Activated CD4-positive, alpha-beta T cell treated with anti-CD3 and anti-CD28 coated beads for 48 hours (primary cell): ENCODE measurements around the gene ZNF837.
A peak's percentile ranks its signal among the peaks of the same experiment; 100 is the strongest.
"Not testable (repeated sequence)": the region's sequence is repeated elsewhere in the genome, so short reads cannot be mapped to it uniquely, and the experiment has no call there.

Experiments used
- DNase-seq: peaks from one replicate; pipeline ENCODE4 v3.0.0-alpha.2; 2020

ZNF837 gene

GRCh38 chr19:58380662-58381459 lies at the start of gene ZNF837:
TSS of gene ZNF837 (minus strand) at chr19:58381030. CDS start at chr19:58369332, 11,698 bp downstream.
- peak; percentile 98 for DNase-seq

- no peak for DNase-seq
Measured at GRCh38 chr19:58429745-58430144, 48.9 kb upstream of the ZNF837 start.

GRCh38 chr19:58428617-58429016 lies 47.8 kb upstream of the ZNF837 start:
- no peak for DNase-seq

- DNase-seq: no peak
Measured at GRCh38 chr19:58417071-58417470, 36.2 kb upstream of the ZNF837 start.

DNA sequence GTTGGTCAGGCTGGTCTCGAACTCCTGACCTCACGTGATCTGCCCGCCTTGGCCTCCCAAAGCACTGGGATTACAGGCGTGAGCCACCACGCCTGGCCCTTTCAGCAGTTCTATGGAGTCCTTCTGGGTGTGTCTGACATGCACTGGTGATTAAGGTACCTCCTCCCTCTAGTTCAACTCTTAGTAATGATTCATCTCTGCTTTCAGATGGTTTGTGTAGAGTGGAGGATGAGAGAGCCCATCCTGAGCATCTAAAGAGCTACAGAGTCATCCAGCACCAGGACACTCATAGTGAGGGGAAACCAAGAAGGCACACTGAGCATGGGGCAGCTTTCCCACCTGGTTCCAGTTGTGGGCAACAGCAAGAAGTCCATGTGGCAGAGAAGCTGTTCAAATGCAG lies 35.8 kb upstream of the ZNF837 start:
- no peak for DNase-seq

DNA sequence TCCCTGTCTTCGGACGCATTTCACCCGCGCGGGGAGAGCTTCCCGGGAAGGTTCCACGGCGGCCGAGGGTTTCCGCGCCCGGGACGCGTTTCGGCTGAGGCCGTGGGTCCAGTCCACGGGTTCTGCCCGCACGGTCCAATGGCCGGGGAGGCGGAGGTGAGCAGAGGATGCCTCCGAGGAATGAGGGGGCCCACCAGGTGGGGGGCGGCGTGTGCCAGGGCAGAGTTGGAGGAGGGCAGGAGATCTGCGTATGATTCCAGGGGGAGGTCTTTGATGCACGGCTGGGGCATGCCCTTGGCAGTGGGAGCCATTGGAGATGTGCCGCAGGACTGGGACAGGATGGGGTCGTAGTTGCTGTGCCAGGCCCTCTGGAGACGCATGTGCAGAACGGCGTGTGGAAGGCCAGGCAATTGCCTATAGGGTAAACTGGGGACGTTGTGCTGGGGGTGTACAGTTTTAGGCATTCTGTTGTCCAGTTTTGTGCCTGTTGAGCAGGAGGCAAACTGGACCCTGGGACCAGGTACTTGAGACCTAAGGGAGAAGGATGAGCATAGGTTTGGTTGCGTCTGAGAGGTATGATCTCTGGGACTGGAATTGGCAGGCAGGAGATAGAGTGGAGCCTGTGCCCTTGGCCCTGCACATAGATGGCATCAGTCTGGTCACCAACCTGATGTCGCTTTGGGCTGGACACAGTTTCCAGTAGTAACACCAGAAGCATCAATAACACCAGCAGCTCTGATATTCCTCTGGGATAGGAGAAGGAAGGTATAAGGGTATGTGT lies 28.4 kb upstream of the ZNF837 start:
- peak; percentile 57 for DNase-seq

DNA sequence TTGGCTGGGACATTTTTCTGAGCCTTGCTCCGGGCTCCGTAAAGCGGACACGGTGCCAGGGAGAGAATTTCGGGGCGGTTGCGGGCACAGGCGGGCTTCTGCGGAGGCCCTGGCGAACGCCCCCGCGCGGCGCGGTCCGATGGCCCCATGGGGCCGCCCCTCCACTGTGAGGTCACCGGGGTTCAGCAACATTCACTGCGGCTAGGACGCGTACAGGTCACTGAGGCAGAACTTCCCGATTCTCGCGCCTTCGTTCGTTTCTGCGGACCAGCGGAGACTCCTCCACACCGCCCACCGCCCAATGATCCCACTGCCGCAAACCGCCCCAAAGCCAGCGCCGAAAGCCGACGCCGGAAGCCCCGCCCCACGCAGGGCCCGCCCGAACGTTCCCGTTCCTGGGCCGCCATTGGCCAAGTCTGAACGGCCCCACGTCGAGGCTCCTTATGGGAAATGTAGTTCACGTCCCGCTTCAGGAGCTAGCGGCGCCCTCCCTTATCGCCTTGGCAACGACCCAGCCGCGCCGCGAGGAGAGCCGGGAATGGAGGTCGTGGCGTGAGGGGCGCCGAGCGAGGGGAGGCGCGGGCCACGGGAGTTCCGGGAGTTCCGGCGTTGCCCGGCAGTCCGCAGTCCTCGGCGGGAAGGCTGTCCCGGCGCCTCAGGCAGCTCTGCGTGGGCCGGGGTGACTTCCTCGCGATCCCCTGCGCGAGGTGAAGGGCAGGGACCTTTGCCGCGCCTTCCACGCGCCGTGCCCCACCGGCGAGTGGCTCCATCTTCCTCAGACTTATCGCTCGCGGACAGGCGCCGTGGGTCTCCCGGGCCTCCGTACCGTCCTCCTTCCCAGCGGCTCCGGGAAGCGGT lies 27.6 kb upstream of the ZNF837 start, which contains the start of gene ZNF584:
Gene ZNF584, plus strand, starts transcription at position 498 of the 858 bp plus-strand sequence. CDS start 499 bp downstream, outside the sequence.
- DNase-seq: peak; percentile 96

DNA sequence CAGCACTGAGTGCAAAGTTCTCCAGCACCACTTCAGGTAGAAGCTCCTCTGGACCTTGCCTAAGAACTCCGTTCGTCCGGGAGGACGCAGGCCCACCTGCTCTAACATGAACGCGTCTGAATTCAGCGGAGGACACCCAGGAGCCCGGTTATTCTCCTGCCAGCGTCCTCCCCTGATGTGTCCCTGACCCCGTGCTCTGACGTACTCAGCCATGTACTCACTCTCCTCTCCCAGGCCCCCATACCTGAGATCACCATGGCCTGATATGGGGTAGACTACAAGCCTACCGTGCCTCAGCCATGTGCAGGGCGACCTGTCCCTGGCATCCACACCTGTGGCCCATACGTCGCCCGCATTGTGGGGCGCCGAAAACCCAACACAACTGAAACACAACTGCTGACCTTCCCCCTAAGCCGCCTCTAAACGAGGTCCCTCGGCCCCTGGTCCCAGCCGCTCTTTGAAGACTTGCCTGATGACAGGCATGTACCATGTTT lies 26.9 kb upstream of the ZNF837 start:
- peak; percentile 34 for DNase-seq

DNA sequence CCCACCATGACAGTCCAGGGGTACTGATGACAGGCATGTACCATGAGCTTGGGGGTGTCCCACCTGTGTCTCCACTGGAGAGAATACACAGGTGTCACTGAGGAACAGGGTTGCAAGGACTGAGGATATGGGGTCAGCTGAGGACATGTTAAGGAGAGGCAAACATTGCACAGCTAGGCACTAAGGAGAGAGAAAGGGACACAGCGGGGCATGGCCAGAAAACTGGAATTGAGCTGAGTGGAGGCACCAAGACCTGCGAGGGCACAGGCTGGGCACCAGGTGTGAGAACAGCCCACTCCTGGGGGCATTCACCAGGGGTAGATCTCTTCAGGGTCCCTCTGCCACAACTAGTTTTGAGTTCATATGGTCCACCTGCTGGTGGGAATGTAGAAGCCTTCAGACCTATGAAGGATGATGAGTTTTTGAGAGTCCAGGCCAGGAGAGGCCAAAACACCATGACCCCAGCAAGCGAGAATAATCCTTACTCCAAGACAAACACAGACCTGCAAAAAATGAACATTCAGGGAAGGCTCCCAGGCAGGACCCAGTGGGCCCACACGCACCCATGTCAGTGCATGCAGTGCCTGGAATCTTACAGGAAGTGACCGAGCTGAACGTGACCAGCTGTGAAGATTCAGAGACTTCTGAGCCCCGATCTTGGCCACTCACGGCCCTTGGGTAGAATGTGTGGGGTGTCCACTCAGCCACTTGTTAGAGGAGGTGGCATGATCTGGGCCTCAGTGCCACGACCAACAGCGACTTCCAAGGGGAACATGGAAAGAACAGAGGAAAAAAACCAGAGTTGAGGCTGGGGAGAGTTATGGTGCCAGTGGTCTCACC lies 26.2 kb upstream of the ZNF837 start:
- DNase-seq: no peak

DNA sequence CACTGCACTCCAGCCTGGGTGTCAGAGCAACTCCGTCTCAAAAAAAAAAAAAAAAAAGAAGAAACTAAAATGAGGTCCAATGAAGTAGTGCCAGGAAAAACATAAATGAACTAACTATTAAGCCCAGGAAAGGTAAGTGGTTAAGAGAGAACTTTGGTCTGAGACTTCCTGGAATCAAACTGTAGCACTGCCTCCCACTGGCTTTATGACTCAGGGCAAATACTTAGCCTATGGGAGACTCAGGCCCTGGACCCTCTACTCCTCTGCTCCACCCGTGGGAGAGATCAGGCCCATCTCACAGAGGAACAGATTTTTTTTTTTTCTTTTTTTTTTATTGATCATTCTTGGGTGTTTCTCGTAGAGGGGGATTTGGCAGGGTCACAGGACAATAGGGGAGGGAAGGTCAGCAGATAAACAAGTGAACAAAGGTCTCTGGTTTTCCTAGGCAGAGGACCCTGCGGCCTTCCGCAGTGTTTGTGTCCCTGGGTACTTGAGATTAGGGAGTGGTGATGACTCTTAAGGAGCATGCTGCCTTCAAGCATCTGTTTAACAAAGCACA lies 23.2 kb upstream of the ZNF837 start:
- DNase-seq: not testable (repeated sequence)

- DNase-seq: no peak
Measured at GRCh38 chr19:58401840-58402421, 21.1 kb upstream of the ZNF837 start.

- peak; percentile 100 for DNase-seq
Measured at GRCh38 chr19:58400916-58401839, 20.3 kb upstream of the ZNF837 start.

DNA sequence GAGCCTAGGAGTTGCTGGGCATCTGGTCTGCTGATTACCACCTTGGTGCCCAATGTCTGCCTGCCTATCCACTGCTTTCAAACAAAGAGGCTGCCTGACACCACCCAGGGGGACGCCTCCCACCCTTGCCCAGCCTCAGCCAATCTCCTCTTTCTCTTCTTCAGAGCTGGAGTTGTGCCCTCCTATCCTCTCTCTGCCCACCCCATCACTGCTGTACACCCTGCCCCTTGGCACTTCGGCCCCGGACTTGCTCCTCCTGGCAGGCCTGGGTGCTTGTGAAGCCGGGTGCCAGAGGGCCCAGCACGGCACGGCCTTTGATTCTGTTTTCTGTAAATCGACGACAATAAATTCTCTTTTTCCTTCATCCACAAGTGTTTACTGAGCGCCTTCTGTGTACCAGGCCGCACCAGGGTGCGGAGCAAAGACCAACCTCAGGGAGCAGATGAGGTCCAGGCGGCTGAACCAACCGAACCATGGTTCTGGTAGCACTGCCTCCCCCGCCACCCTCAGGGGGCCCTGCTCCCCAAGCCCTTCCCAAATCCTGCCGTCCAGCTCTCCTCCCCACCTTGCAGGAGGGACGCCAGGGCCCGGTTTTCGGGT lies 19.6 kb upstream of the ZNF837 start:
- DNase-seq: no peak

GRCh38 chr19:58399903-58400302 lies 19.1 kb upstream of the ZNF837 start:
- no peak for DNase-seq

GRCh38 chr19:58398545-58398944 lies 17.7 kb upstream of the ZNF837 start:
- DNase-seq: no peak

- DNase-seq: no peak
Measured at GRCh38 chr19:58398087-58398486, 17.3 kb upstream of the ZNF837 start.

GRCh38 chr19:58397533-58398037 lies 16.8 kb upstream of the ZNF837 start:
- no peak for DNase-seq

- no peak for DNase-seq
Measured at GRCh38 chr19:58396691-58397532, 16.1 kb upstream of the ZNF837 start.
